ENCODE measurements around the gene COL28A1. TPM values are rescaled to one million over a fixed set of nuclear protein-coding genes. Genes with fewer than 3 reads are reported as not detected.

COL28A1 gene
- total RNA-seq, 4 donors from 2014 or later, result 15.1 to 23.7 (median 18.3) TPM

GRCh38 chr7:7566651-7567611 is 31.3 kb upstream of the COL28A1 start, which contains the start of gene MIOS:
MIOS (plus strand) TSS chr7:7566884; CDS start chr7:7572476, 5,592 bp downstream.
- TF ChIP-seq POLR2AphosphoS5 (IDR thresholded peaks at IDR 0.05) (peak; percentile 56 to 70), POLR2A (IDR thresholded peaks at IDR 0.05; ENCODE audit: low read depth) (peak; percentile 23), EP300 (IDR thresholded peaks at IDR 0.05) (no peak)
- no peaks in the 10 kb centered on the region for H3K36me3 ChIP-seq
- WGBS, result 2% methylated on average over 23 of the region's 96 CpGs
- intact Hi-C loops (cut with DNase I), result loop anchor here (5.0 to 10.0 kb wide), 2 partner anchors 70 to 382 kb away; partner anchors contain the start of gene C1GALT1
- peak within 1 kb of the TSS; percentile 79 to 95 (median 91) for H3K4me3 ChIP-seq
- DNase-seq (ENCODE audit: extremely low spot score), result peak; percentile 93
- no peaks in the 10 kb centered on the region for H3K27me3 ChIP-seq
- no peaks in the 10 kb centered on the region for H3K9me3 ChIP-seq
- peaks cover 12 to 39% (median 32%) of the 10 kb centered on the region in 4 donors for H3K4me1 ChIP-seq
- peak within 1 kb of the TSS; percentile 85 to 98 (median 94) for H3K27ac ChIP-seq (replicated peaks in 1 of 4)

GRCh38 chr7:7565746-7566650 is 30.3 kb upstream of the COL28A1 start:
- TF ChIP-seq, protein P1, sequence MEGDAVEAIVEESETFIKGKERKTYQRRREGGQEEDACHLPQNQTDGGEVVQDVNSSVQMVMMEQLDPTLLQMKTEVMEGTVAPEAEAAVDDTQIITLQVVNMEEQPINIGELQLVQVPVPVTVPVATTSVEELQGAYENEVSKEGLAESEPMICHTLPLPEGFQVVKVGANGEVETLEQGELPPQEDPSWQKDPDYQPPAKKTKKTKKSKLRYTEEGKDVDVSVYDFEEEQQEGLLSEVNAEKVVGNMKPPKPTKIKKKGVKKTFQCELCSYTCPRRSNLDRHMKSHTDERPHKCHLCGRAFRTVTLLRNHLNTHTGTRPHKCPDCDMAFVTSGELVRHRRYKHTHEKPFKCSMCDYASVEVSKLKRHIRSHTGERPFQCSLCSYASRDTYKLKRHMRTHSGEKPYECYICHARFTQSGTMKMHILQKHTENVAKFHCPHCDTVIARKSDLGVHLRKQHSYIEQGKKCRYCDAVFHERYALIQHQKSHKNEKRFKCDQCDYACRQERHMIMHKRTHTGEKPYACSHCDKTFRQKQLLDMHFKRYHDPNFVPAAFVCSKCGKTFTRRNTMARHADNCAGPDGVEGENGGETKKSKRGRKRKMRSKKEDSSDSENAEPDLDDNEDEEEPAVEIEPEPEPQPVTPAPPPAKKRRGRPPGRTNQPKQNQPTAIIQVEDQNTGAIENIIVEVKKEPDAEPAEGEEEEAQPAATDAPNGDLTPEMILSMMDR (IDR thresholded peaks at IDR 0.05), result no peak
- no peak for TF ChIP-seq POLR2A (IDR thresholded peaks at IDR 0.05; ENCODE audit: low read depth)
- no peak for TF ChIP-seq POLR2AphosphoS5 (IDR thresholded peaks at IDR 0.05)
- TF ChIP-seq EP300 (IDR thresholded peaks at IDR 0.05), result no peak
- Histone ChIP-seq H3K27me3 (no peaks in the 10 kb centered on the region), H3K4me1 (peaks cover 12 to 35% (median 32%) of the 10 kb centered on the region in 4 donors), H3K36me3 (peaks cover 0 to 4% (median 0%) of the 10 kb centered on the region in 4 donors), H3K27ac (replicated peaks in 1 of 4) (peak overlapping the region; percentile 85 to 98 (median 94)), H3K4me3 (peak overlapping the region; percentile 79 to 95 (median 91)), H3K9me3 (no peaks in the 10 kb centered on the region)
- WGBS, result 94% methylated on average over 26 of the region's 26 CpGs
- no peak for DNase-seq (ENCODE audit: extremely low spot score)
- intact Hi-C loops (cut with DNase I), result loop anchor here (5.0 to 10.0 kb wide), 2 partner anchors 71 to 381 kb away; partner anchors contain the start of gene C1GALT1

GRCh38 chr7:7565018-7565680 is 29.5 kb upstream of the COL28A1 start:
- 95% methylated on average over 4 of the region's 4 CpGs for WGBS
- Histone ChIP-seq H3K27me3 (no peaks in the 10 kb centered on the region), H3K4me1 (peaks cover 12 to 35% (median 32%) of the 10 kb centered on the region in 4 donors), H3K36me3 (peaks cover 0 to 4% (median 0%) of the 10 kb centered on the region in 4 donors), H3K27ac (replicated peaks in 1 of 4) (no peak overlapping the region), H3K9me3 (no peaks in the 10 kb centered on the region), H3K4me3 (no peak overlapping the region)
- DNase-seq (ENCODE audit: extremely low spot score), result no peak
- TF ChIP-seq, protein P1 (IDR thresholded peaks at IDR 0.05), result no peak
- TF ChIP-seq EP300 (IDR thresholded peaks at IDR 0.05), result no peak
- TF ChIP-seq POLR2AphosphoS5 (IDR thresholded peaks at IDR 0.05), result no peak
- no peak for TF ChIP-seq POLR2A (IDR thresholded peaks at IDR 0.05; ENCODE audit: low read depth)
- intact Hi-C loops (cut with DNase I), result loop anchor here (5.0 to 10.0 kb wide), 2 partner anchors 72 to 380 kb away; partner anchors contain the start of gene C1GALT1

- no peaks in the 10 kb centered on the region for H3K27me3 ChIP-seq
- H3K9me3 ChIP-seq, result no peaks in the 10 kb centered on the region
- TF ChIP-seq EP300 (IDR thresholded peaks at IDR 0.05), result no peak
- TF ChIP-seq POLR2A (IDR thresholded peaks at IDR 0.05; ENCODE audit: low read depth), result no peak
- TF ChIP-seq, protein P1 (IDR thresholded peaks at IDR 0.05), result no peak
- TF ChIP-seq POLR2AphosphoS5 (IDR thresholded peaks at IDR 0.05), result no peak
- intact Hi-C loops (cut with DNase I), result loop anchor here (10.0 kb wide), 1 partner anchor 380 kb away; the partner anchor contains the start of gene C1GALT1
- H3K4me1 ChIP-seq, result peaks cover 12 to 28% (median 26%) of the 10 kb centered on the region in 4 donors
- peaks cover 0 to 4% (median 0%) of the 10 kb centered on the region in 4 donors for H3K36me3 ChIP-seq
- no peak for DNase-seq (ENCODE audit: extremely low spot score)
- H3K4me3 ChIP-seq, result no peak overlapping the region
- 93% methylated on average over 3 of the region's 3 CpGs for WGBS
- no peak overlapping the region for H3K27ac ChIP-seq (replicated peaks in 1 of 4)
Observed at GRCh38 chr7:7564323-7564780, 28.7 kb upstream of the COL28A1 start.
